Activated CD8-positive, alpha-beta T cell treated with anti-CD3 and anti-CD28 coated beads for 36 hours (primary cell): ENCODE results near the gene TMEM150A. TPM values are rescaled to one million over a fixed set of nuclear protein-coding genes. Genes with fewer than 3 reads are reported as not detected.

Source experiments
- ATAC-seq: fragments of 200-7000 bp; cut with Tn5 transposase; one replicate; pipeline ENCODE4 v1.10.0; 2021; ENCODE audit warnings: mild to moderate bottlenecking, moderate library complexity
- CTCF ChIA-PET: fragments of 350-600 bp; sonication (Branson Sonifier 250); formaldehyde crosslinking; loops from one replicate; lab custom pipeline; 2021; ENCODE audit warnings: antibody characterized with exemption; lab: Charles Lee
- POLR2A ChIA-PET: fragments of 350-600 bp; sonication (Branson Sonifier 250); formaldehyde crosslinking; loops from one replicate; lab custom pipeline; 2021; ENCODE audit warnings: antibody characterized with exemption; lab: Charles Lee
- DNase-seq: peaks from one replicate; pipeline ENCODE4 v3.0.0-alpha.2; 2020
- H3K27ac Mint-ChIP-seq: one replicate; pipeline ENCODE4 v1.8.0; 2021; ENCODE audit warnings: mild to moderate bottlenecking, mixed read lengths
- H3K27me3 Mint-ChIP-seq: one replicate; pipeline ENCODE4 v1.8.0; 2021; ENCODE audit warnings: mixed read lengths
- H3K36me3 Mint-ChIP-seq: one replicate; pipeline ENCODE4 v1.8.0; 2021; ENCODE audit warnings: low read depth, mixed read lengths
- H3K4me1 Mint-ChIP-seq: one replicate; pipeline ENCODE4 v1.8.0; 2021; ENCODE audit warnings: low read depth, mixed read lengths
- H3K4me3 Mint-ChIP-seq: one replicate; pipeline ENCODE4 v1.8.0; 2021; ENCODE audit warnings: mild to moderate bottlenecking, moderate library complexity, mixed read lengths
- H3K9me3 Mint-ChIP-seq: one replicate; pipeline ENCODE4 v1.8.0; 2021; ENCODE audit warnings: mixed read lengths
- intact Hi-C: fragments of 100-400 bp; cut with micrococcal nuclease; formaldehyde crosslinking; loops from one replicate; pipeline ENCODE4 v1.10.0; 2022
- total RNA-seq, 2 experiments: library from RNA; stranded (reverse); gene quantifications; one replicate each; pipeline ENCODE4 v1.2.3, GENCODE V29; 2021
- TF ChIP-seq, protein P1 (sequence below): fragments of 200-600 bp; IDR thresholded peaks from one replicate; pipeline ENCODE4 v1.8.0; 2022; ENCODE audit warnings: antibody characterized with exemption, mild to moderate bottlenecking

TMEM150A gene, protein sequence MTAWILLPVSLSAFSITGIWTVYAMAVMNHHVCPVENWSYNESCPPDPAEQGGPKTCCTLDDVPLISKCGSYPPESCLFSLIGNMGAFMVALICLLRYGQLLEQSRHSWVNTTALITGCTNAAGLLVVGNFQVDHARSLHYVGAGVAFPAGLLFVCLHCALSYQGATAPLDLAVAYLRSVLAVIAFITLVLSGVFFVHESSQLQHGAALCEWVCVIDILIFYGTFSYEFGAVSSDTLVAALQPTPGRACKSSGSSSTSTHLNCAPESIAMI
- total RNA-seq = 1 to 10 TPM; 1.0 to 1.2 TPM

DNA sequence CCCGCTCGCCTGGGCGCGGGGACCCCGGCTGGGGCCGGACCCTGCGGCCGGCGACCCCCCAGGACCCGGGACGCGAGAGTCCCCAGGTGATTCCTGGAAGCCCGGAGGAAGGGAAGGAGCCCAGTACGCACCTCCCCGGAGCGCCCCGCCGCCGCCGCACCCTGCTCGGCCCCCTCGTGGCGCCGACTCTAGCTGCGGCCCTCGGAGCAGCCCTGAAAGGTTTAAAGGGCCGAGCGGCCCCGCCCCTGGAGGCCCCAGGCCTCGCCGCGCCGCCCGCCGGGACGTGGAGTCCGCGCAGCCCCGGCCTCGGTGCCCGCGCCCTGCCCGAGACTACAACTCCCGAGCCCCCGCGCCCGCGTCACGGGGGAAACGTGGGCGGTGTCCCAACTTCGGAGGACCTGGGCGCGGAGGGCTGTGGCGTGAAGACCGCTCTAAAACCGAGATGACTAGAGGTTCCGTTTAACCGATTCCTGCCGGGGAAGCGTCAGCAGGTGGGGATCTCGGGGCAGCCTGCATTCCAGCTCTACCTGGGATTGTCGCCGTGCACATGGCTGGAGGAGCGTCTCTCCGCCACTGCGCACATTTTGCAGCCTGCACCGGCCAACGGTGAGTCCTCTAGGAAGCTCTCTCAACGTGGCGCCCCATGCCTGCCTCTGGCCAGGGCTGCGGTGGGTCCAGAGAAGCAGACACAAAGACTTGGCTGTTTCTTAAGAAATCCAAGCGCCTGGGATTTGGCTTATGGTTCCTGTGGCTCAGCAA is at the start of gene TMEM150A:
Gene TMEM150A, minus strand, starts transcription at position 223 of the 759 bp plus-strand sequence. CDS start 750 bp downstream, outside the sequence.
- Mint-ChIP-seq H3K4me1 (peaks cover 44% of the 10 kb centered on the region), H3K27me3 (no peaks in the 10 kb centered on the region), H3K27ac (peak within 1 kb of the TSS; percentile 60), H3K36me3 (peaks cover 2% of the 10 kb centered on the region), H3K4me3 (peak within 1 kb of the TSS; percentile 83), H3K9me3 (no peaks in the 10 kb centered on the region)
- ChIA-PET POLR2A (interaction anchor here (1.0 to 6.1 kb wide), 8 partner anchors 9 to 63 kb away, joined by 3 to 34 read pairs (median 8); partner anchors contain the start of genes C2orf68, MAT2A, USP39 and VAMP5), CTCF (interaction anchor here (1.2 to 2.3 kb wide), 4 partner anchors 9 to 182 kb away, joined by 3 to 6 read pairs (median 4); partner anchors contain the start of genes C2orf68 and VAMP5)
- peak; percentile 95 for DNase-seq
- peak; percentile 97 for ATAC-seq
- intact Hi-C loops = no loop called here
- TF ChIP-seq, protein P1, sequence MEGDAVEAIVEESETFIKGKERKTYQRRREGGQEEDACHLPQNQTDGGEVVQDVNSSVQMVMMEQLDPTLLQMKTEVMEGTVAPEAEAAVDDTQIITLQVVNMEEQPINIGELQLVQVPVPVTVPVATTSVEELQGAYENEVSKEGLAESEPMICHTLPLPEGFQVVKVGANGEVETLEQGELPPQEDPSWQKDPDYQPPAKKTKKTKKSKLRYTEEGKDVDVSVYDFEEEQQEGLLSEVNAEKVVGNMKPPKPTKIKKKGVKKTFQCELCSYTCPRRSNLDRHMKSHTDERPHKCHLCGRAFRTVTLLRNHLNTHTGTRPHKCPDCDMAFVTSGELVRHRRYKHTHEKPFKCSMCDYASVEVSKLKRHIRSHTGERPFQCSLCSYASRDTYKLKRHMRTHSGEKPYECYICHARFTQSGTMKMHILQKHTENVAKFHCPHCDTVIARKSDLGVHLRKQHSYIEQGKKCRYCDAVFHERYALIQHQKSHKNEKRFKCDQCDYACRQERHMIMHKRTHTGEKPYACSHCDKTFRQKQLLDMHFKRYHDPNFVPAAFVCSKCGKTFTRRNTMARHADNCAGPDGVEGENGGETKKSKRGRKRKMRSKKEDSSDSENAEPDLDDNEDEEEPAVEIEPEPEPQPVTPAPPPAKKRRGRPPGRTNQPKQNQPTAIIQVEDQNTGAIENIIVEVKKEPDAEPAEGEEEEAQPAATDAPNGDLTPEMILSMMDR = peak; percentile 35

DNA sequence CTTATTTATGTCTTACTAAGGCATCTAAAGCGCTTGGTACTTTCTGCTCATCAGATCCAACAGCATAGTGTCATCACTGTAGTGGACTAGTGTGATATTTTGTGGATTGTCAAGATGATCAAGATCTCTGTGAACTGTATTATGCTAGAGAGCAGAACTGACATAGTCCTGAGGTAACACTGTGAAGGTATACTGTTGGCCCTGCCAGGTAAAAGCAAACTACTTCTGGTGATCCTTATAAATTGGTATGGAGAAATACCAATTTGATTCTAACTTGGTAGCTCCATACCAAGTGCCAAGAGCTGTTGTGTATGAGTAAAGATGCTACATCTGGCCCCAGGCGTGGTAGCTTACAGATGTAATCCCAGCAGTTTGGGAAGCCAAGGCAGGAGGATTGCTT is 49.6 kb upstream of the TMEM150A start:
- H3K36me3 Mint-ChIP-seq = peaks cover 41% of the 10 kb centered on the region
- no peak for DNase-seq
- no peak overlapping the region for H3K4me3 Mint-ChIP-seq

DNA sequence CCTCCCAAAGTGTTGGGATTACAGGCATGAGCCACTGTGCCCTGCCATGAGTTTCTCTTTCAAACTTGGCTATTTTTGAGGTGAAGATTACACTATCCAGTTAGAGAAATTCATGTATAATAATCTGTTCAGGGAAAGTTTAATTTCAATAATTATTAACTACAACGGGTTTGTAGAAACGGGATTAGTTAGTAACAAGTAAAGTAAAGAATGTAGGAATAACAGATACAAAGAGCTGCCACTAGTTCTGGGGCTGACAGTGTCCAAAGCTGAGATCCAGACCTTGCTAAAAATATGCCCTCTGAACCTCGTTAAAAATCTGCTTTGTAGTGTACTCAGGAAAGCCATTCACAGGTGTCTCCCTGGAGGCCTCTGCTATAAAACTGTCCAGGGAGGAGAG is 48.6 kb upstream of the TMEM150A start:
- no peaks in the 10 kb centered on the region for H3K9me3 Mint-ChIP-seq
- intact Hi-C loops = no loop called here
- no peak overlapping the region for H3K27ac Mint-ChIP-seq
- peaks cover 47% of the 10 kb centered on the region for H3K36me3 Mint-ChIP-seq
- H3K4me1 Mint-ChIP-seq = no peaks in the 10 kb centered on the region
- no peak overlapping the region for H3K4me3 Mint-ChIP-seq
- H3K27me3 Mint-ChIP-seq = no peaks in the 10 kb centered on the region
- DNase-seq = no peak
- ChIA-PET CTCF (interaction anchor here (0.8 to 6.1 kb wide), 4 partner anchors 14 to 78 kb away, joined by 3 to 51 read pairs (median 4); no protein-coding TSS in a partner anchor), POLR2A (no interaction called here)
- ATAC-seq = no peak
- TF ChIP-seq, protein P1 = no peak

More for the DNA sequence above, 49.6 kb upstream of the TMEM150A start:
- POLR2A ChIA-PET = interaction anchor here (1.6 kb wide), 1 partner anchor 12 kb away, joined by 4 read pairs; no protein-coding TSS in a partner anchor
- Mint-ChIP-seq H3K9me3 (no peaks in the 10 kb centered on the region), H3K4me1 (no peaks in the 10 kb centered on the region), H3K27ac (no peak overlapping the region), H3K27me3 (no peaks in the 10 kb centered on the region)
- intact Hi-C loops = no loop called here
- TF ChIP-seq, protein P1 = no peak
- ATAC-seq = no peak
- CTCF ChIA-PET = interaction anchor here (0.6 to 6.1 kb wide), 3 partner anchors 8 to 78 kb away, joined by 3 to 51 read pairs (median 4); no protein-coding TSS in a partner anchor

DNA sequence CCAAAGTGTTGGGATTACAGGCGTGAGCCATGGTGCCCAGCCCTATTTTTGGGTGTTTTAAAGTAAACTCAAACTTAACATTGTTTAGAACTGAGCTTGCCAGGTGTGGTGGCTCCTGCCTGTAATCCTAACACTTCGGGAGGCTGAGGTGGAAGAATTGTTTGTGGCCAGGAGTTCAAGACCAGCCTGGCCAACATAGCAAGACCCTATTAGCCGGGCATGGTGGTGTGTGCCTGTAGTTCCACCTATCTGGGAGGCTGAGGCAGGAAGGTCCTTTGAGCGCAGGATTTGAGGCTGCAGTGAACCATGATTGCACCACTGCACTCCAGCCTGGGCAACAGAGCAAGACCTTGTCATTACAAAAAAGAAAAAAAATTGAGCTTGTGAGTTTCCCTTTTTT is 48.0 kb upstream of the TMEM150A start:
- Mint-ChIP-seq H3K36me3 (peaks cover 52% of the 10 kb centered on the region), H3K4me1 (no peaks in the 10 kb centered on the region), H3K9me3 (no peaks in the 10 kb centered on the region), H3K4me3 (no peak overlapping the region), H3K27me3 (no peaks in the 10 kb centered on the region), H3K27ac (no peak overlapping the region)
- intact Hi-C loops = no loop called here
- ChIA-PET POLR2A (no interaction called here), CTCF (interaction anchor here (0.8 to 6.1 kb wide), 4 partner anchors 9 to 55 kb away, joined by 3 to 51 read pairs (median 10); no protein-coding TSS in a partner anchor)
- no peak for ATAC-seq
- TF ChIP-seq, protein P1 = no peak
- DNase-seq = no peak
